NT2/D1 (cell line): Measurements from ENCODE around the gene HECW1.

Experiments used
- SUZ12 ChIP-seq: IDR thresholded peaks from 2 replicates; pipeline ENCODE4 v1.6.1; 2011; ENCODE audit not compliant: insufficient read length, insufficient read depth; ENCODE audit errors: extremely low read depth
- YY1 ChIP-seq: IDR thresholded peaks from 2 replicates; pipeline ENCODE4 v1.6.1; 2011; ENCODE audit not compliant: insufficient read length, insufficient read depth
- ZNF274 ChIP-seq: IDR thresholded peaks from 2 replicates; pipeline ENCODE4 v1.6.1; 2011; ENCODE audit warnings: mild to moderate bottlenecking, low read depth, low read length

GRCh38 chr7:43387932-43388331, 275.5 kb downstream of the HECW1 start:
- TF ChIP-seq YY1 (no peak), SUZ12 (no peak), ZNF274 (no peak)
